ENCODE measurements around the gene MAP10.
A peak's percentile ranks its signal among the peaks of the same experiment; 100 is the strongest.
"Not testable (repeated sequence)": the region's sequence is repeated elsewhere in the genome, so short reads cannot be mapped to it uniquely, and the experiment has no call there.

The MAP10 gene, protein sequence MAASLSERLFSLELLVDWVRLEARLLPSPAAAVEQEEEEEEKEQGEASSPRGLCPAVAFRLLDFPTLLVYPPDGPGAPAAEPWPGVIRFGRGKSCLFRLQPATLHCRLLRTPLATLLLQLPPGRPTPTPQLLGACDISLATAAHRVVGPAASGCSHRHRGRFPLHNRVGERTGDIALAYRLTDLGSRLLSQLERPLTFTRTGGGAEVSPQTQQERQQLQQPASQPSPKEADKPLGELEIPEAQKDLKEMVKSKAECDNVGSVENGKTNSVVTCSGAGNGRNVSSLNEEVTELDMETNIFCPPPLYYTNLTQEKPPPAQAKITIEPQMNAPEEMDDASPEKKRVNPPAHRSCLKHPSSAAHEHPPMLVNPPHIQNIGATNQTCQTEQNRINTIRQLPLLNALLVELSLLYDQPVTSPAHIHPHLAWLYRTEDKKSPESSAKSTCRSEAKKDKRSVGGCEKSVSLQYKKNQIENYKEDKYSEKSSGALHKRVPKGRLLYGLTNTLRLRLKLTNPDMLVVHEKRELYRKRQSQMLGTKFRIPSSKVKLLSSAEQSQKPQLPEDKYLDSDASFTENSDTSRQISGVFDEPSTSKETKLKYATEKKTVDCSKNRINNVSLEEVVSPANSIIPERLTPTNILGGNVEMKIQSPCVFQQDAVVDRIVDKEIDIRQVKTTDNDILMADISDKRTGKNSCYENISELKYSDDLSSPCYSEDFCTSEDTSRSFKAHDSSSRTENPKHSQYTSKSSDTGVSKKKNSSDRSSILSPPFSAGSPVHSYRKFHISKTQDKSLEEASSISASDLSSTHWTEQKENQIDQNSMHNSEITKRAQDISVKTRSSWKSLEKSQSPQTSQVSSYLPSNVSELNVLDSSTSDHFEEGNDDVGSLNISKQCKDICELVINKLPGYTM

GRCh38 chr1:232805269-232806185 lies at the start of gene MAP10:
MAP10 (plus strand) TSS chr1:232805416; CDS start chr1:232805450, 34 bp downstream.
- peak; percentile 52 to 67 for DNase-seq (ENCODE audit: low read depth in 2 of 2)

DNA sequence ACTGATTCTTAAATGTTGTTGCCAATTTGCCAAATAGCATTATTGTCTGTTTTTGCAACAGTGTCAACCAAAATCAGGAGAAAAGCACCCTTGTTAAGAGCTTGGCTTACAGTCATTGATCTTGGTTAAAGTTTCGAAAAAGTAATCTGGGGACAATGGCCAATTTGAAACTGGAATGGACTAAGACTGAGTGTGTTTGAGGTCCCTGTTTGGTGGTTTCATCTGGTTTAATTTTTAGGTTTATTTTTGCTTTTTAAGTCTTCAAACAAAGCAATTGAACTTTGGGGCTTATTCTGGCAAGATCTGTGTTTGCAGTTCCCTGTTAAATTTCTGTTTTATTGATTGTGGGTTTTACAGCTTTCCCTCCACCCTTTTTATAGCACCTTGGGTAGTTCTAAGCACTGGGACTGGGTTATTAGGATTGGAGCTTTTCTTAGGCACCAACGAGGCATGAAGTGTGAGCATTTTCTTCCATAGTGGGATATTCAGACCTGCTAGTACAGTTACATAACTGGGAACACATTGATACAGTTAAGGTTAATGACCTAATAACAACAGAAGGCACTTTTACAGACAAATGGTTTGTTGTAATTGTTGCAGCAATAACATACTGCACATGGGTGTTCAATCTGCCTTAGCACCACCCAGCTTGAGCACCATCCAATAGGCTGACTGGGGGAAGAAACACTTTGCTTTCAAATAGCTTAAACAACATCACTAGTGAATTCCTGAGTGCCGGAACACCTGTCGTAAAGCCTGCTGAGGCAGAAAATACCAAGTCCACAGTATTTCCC lies 40.6 kb upstream of the MAP10 start:
- no peak for DNase-seq (ENCODE audit: low read depth in 2 of 2)

GRCh38 chr1:232765542-232765941 lies 39.7 kb upstream of the MAP10 start:
- DNase-seq (ENCODE audit: low read depth in 2 of 2), result no peak

DNA sequence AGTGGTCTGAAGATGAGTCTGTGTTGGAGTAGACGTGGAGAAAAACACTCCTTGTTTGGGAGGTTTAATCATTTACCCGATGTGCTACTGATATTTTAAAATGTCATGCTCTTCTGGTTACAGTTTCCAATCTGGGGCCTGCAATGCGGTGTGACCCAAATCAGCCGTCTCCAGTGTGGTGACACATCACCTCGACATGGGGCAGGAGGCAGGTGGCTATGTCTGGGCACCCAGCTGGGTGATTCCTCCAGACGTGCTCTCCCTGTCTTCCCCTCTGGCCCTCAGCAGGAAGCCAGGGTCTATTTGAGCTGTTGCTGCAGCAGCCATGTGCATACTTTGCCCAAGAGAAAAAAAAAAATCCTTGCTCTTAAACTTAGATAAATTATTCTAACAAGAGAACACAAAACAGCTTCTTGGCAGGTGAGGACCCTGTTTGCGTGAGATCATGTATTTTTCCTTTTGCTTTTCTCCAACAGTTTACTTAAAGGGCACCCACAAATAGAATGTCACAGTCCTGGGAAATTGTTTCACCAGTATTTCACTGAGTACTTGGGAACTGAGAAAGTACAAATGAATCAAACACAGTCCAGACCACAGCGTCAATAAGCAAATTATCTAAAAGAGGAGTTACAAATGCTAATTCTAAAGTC lies 38.9 kb upstream of the MAP10 start:
- no peak for DNase-seq (ENCODE audit: low read depth in 2 of 2)

- DNase-seq (ENCODE audit: low read depth in 2 of 2), result no peak
These were observed 38.3 kb upstream of the MAP10 start for GRCh38 chr1:232766904-232767303.

DNA sequence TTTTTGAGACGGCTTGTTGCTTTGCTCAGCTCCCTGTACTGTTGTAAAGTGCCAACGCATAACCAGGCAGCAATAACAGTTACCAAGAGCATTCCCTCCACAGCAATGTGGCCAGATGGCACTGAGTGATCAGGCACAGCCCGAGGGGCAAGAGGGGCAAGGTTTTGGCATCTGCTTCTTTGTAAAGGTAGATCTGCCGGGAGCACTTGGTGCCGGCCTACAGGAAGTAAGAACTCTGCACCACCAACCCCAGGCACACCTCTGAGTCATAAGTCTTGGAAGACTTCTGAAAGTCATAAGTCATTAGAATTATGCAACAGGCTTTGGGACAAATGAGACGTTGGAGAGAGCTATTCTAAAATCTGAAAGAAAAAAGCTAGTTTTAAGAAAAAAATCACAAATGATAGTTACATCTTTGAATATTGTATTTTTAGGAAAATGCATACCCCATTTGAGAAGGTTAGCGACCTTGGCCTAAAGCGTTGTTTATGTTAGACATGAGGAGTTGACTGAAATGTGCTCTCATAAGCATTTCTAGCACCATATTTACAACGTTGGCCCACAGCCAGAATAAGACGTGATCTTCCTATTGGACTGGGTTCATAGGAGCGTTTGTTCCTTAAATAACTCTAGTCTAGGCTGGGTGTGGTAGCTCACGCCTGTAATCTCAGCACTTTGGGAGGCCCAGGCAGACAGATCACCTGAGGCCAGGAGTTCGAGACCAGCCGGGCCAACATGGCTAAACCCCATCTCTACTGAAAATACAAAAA lies 37.7 kb upstream of the MAP10 start:
- no peak for DNase-seq (ENCODE audit: low read depth in 2 of 2)

DNA sequence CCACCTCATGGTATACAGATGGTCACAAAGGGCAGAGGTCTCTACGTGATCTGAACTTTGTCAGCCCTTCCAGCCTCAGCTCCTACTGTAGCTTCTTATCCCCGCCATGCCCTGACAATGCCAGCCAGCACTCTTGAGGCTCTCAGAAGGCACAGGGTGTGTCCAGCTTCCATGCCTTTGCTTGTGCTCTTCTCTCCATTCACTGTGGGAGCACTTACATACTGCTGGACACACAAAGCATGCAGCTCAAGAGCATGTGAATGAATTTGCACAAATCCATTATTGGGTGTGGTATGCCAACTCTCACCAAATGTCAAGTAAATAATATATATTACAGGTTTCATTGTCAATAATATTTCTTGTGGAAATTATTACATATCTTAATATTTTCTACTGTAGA lies 36.4 kb upstream of the MAP10 start:
- no peak for DNase-seq (ENCODE audit: low read depth in 2 of 2)

- DNase-seq (ENCODE audit: low read depth in 2 of 2), result no peak
These were observed 35.5 kb upstream of the MAP10 start for GRCh38 chr1:232769733-232770132.

DNA sequence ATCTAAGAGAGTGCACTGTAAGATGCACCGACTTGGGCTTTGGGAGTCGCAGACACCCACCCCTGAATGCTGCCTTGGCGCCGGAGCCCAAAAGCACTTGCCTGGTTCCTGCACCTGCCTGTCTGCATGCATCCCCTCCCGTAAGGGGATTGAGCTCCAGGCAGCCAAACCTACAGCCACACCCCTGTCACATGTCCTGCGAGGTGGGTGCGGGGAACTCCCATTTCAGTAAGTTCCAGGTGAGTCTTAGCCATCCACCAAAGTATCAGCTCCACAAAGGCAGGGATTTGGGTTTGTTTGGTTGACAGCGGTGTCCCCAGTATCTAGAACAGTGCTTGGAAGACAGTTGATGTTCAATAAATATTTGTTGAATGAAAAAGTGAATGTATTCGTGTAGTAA lies 31.5 kb upstream of the MAP10 start:
- DNase-seq (ENCODE audit: low read depth in 2 of 2), result no peak

DNA sequence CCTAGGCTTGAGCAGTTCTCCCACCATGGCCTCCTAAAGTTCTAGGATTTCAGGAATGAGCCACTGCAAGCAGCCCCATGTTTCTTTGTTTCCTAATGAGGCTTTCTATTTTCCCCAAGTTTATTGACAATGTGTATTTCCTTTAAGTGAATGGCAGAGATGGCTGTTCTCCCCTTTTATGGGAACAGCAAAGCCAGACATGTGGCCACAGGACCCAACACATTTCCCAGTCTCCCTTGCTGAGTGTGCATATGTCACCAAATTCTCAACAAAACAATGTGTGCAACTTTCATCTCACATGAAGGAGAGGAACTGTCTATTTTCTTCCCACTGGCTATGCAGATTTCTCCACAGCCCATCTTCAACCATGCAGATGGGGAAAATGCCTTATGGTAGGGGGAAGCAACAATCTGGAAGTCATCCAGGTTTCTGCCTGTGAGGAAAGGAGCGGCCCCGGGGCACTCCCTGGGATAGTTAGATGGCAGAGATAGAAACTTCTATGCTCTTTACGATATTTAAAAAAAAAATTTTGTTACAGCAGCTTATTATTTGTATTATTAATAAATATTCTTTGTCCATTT lies 28.6 kb upstream of the MAP10 start:
- DNase-seq (ENCODE audit: low read depth in 2 of 2), result no peak

- no peak for DNase-seq (ENCODE audit: low read depth in 2 of 2)
These were observed 24.9 kb upstream of the MAP10 start for GRCh38 chr1:232780354-232780753.

DNA sequence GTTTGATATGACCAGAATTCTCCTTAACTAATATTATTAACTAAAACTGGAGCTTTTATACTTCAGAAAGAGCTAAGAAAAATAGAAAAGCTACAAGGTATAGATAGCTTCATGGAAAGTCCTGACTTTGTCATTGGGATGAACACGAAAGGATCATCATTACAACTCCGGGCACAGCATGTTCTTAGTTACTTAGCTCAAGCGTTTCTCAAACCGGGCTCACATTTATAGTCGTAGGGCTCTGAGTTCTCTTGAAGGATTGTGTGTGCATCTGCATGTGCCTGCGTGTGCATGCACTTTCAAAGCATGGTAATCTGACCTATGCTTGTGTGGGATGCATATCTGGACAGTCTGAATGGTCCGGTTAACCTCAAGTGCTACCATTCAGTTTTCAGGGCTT lies 20.4 kb upstream of the MAP10 start:
- no peak for DNase-seq (ENCODE audit: low read depth in 2 of 2)

- not testable (repeated sequence) for DNase-seq (ENCODE audit: low read depth in 2 of 2)
These were observed 19.6 kb upstream of the MAP10 start for GRCh38 chr1:232785630-232786029.

- DNase-seq (ENCODE audit: low read depth in 2 of 2), result no peak
These were observed 18.3 kb upstream of the MAP10 start for GRCh38 chr1:232786845-232787455.

DNA sequence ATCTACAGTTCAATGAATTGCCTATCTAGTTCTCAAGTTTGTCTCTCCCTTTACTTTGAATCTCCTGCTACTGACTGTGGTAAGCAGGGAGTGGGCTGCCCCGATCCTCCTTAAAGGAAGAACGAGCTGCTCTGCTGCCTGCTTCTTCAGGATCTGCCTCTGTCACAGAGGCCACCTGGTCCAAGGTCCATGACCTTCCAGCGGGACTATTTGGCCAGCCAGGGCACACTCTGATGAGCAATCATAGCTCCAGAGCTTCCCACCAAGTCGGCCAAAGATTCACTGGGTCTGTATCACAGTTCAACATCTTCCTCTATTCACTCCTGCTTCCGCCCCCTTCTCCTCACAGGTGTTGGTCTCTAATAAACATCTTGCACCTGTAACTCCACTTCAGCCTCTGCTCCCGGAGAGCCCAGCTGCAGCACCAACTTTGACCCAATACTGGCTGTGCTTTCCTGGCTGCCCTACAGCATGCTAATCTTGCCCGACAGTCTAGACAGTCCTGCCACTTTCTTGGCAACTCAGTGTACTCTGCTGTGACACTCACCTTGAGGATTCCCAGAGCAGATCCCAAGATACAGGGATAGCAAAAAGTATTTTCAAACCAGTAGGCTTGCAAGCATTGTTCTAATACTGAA lies 16.9 kb upstream of the MAP10 start:
- no peak for DNase-seq (ENCODE audit: low read depth in 2 of 2)

- DNase-seq (ENCODE audit: low read depth in 2 of 2), result no peak
These were observed 15.6 kb upstream of the MAP10 start for GRCh38 chr1:232789651-232790050.

DNA sequence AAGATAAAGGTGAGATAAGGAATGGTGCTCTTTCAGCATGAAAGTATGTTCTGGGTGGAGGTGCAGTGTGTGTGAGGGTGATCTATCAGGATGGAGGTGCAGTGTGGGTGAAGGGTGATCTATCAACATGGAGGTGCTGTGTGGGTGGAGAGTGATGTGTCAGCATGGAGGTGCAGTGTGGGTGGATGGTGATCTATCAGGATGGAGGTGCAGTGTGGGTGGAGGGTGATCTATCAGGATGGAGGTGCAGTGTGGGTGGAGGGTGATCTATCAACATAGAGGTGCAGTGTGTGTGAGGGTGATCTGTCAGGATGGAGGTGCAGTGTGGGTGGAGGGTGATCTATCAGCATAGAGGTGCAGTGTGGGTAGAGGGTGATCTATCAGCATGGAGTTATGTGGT lies 12.3 kb upstream of the MAP10 start:
- DNase-seq (ENCODE audit: low read depth in 2 of 2), result peak in 1 of 2 donors; percentile 27

GRCh38 chr1:232793944-232794343 lies 11.3 kb upstream of the MAP10 start:
- no peak for DNase-seq (ENCODE audit: low read depth in 2 of 2)

All from stimulated activated CD8-positive, alpha-beta memory T cell treated with anti-CD3 and anti-CD28 coated beads, Interleukin-7, amount 100 ng/mL, for 4 hours (primary cell).